ENCODE data around the gene DLG2.

DNA sequence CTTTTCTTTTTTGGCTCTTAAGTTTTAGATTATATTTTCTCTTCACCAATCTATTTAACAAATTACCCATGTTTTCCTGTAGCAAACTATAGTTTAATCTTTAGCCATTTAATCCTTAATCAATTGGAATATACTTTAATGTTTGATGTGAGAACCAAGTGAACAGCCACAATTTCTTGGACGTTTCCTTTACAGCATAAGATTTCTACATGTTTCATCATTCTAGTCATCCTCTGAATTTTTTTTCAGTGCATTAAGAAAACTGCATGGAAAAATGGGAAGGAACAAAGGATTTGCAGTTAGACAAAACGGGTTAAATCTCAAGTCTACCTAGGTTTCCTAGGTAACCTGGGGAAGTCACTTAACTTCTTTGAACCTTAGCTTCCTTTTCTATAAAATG is 1833.8 kb downstream of the DLG2 start:
- TF ChIP-seq POLR2AphosphoS5 (IDR thresholded peaks at IDR 0.05; ENCODE audit: low read depth, low read length) (no peak), PAX5 (IDR thresholded peaks at IDR 0.05; ENCODE audit: insufficient read depth, low read length, severe bottlenecking) (no peak), POLR2A (IDR thresholded peaks at IDR 0.05; ENCODE audit: low read depth, low read length) (no peak), TAF1 (IDR thresholded peaks at IDR 0.05; ENCODE audit: low read depth, low read length) (no peak)

Measured in GM12891 (cell line).